ENCODE results near the gene ENGASE. TPM values are rescaled to one million over a fixed set of nuclear protein-coding genes. Genes with fewer than 3 reads are reported as not detected.
A peak's percentile ranks its signal among the peaks of the same experiment; 100 is the strongest.

Gene ENGASE
- total and polyA plus RNA-seq, 3 donors from 2014 or later: 20.3 to 48.5 (median 34.9) TPM

DNA sequence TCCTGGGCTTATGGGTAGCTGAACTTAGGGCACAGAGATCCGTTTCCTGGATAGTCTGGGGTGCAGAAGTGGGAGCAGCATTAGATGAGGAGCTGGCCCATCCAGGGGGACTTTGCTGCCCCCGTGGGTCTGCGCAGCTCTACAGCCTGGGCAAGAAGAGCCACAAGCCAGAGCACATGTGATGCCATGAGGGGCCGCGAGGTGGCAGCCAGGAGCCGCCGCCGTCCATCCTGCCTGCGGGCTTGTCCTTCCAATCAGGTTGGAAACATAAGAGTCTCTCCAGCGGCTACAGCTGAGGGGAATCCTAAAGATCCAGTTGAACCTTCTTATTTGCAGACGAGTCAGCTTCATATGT lies 28.8 kb upstream of the ENGASE start:
- intact Hi-C loops (cut with DNase I; ENCODE audit: low total_unique reads): no loop called here

DNA sequence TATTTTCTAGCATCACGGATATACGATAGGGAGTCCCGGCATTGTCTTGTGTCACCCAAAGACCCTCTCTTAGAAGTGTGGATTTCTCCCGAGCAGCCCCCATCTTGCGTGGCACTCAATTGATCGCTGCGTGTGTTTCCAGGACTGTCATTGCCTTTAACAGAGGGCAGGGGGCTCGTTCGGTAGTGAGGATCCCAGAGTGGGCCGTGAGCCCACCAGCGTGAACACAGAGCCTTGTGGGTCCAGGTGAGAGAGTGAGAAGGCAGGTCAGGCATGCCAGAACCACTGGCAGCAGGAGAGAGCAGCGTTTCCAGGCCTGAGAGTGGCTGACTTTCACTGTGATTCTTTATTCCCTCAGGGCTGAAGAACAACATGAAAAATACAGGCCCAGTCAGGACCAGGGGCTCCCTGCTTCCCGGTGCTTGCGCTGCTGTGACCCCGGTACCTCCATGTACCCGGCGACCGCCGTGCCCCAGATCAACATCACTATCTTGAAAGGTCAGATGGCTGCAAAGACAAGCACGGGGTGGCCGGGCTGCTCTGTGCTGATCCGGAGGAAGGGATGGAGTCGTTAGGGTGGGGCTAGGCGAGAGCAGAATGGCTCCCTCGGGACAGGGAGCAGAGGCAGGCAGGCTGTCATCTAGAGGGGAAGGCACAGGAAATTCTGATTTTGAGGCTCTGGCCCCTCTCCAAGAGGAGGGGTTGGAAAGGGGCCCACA lies 28.3 kb upstream of the ENGASE start:
- WGBS, 2 donors: 59 to 66% methylated on average over 24 to 25 of the region's 25 CpGs
- DNase-seq: no peak
- peak overlapping the region in 1 of 2 donors; percentile 31 for H3K27ac ChIP-seq
- intact Hi-C loops (cut with DNase I; ENCODE audit: low total_unique reads): no loop called here
- H3K4me3 ChIP-seq: no peak overlapping the region
- H3K4me1 ChIP-seq: peaks cover 8% of the 10 kb centered on the region
- no peaks in the 10 kb centered on the region for H3K36me3 ChIP-seq (ENCODE audit: low read depth, missing control alignments)
- TF ChIP-seq POLR2A (IDR thresholded peaks at IDR 0.05) (no peak), CTCF (IDR thresholded peaks at IDR 0.05) (no peak)
- H3K9me3 ChIP-seq: no peaks in the 10 kb centered on the region
- no peaks in the 10 kb centered on the region for H3K27me3 ChIP-seq

More for the DNA sequence above, 28.8 kb upstream of the ENGASE start:
- Histone ChIP-seq H3K36me3 (ENCODE audit: low read depth, missing control alignments) (no peaks in the 10 kb centered on the region), H3K4me1 (peaks cover 8% of the 10 kb centered on the region), H3K27ac (peak overlapping the region in 1 of 2 donors; percentile 31), H3K9me3 (no peaks in the 10 kb centered on the region), H3K4me3 (no peak overlapping the region), H3K27me3 (no peaks in the 10 kb centered on the region)
- peak; percentile 82 for DNase-seq
- TF ChIP-seq POLR2A (IDR thresholded peaks at IDR 0.05): no peak
- peak; percentile 74 to 92 (median 87) for TF ChIP-seq CTCF (IDR thresholded peaks at IDR 0.05)
- WGBS, 2 donors: 25 to 31% methylated on average over 11 of the region's 11 CpGs

- peak; percentile 64 for DNase-seq
Observed at GRCh38 chr17:79046916-79047280, 27.7 kb upstream of the ENGASE start.

DNA sequence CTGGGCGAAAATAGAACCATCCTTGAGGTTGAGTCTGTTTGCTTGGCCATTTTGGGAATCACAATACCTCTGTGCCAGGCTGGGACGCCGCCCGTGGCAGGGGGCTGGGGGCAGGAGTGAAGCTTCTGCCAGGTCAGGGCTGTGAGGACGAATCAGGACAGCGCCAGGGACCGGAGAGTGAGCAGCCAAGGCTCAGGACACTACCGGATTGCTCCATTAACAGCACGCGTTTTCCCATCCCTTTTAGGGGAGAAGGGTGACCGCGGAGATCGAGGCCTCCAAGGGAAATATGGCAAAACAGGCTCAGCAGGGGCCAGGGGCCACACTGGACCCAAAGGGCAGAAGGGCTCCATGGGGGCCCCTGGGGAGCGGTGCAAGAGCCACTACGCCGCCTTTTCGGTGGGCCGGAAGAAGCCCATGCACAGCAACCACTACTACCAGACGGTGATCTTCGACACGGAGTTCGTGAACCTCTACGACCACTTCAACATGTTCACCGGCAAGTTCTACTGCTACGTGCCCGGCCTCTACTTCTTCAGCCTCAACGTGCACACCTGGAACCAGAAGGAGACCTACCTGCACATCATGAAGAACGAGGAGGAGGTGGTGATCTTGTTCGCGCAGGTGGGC lies 27.2 kb upstream of the ENGASE start:
- H3K4me1 ChIP-seq: peaks cover 8% of the 10 kb centered on the region
- intact Hi-C loops (cut with DNase I; ENCODE audit: low total_unique reads): no loop called here
- no peaks in the 10 kb centered on the region for H3K9me3 ChIP-seq
- no peaks in the 10 kb centered on the region for H3K27me3 ChIP-seq
- H3K27ac ChIP-seq: peak overlapping the region in 1 of 2 donors; percentile 31
- no peaks in the 10 kb centered on the region for H3K36me3 ChIP-seq (ENCODE audit: low read depth, missing control alignments)
- 53 to 77% methylated on average over 27 to 30 of the region's 30 CpGs for WGBS, 2 donors
- TF ChIP-seq CTCF (IDR thresholded peaks at IDR 0.05) (no peak), POLR2A (IDR thresholded peaks at IDR 0.05) (no peak)
- H3K4me3 ChIP-seq: no peak overlapping the region
- DNase-seq: no peak

More at GRCh38 chr17:79046916-79047280, 27.7 kb upstream of the ENGASE start:
- H3K36me3 ChIP-seq (ENCODE audit: low read depth, missing control alignments): no peaks in the 10 kb centered on the region
- peak overlapping the region in 1 of 2 donors; percentile 31 for H3K27ac ChIP-seq
- no peaks in the 10 kb centered on the region for H3K9me3 ChIP-seq
- H3K27me3 ChIP-seq: no peaks in the 10 kb centered on the region
- TF ChIP-seq CTCF (IDR thresholded peaks at IDR 0.05) (no peak), POLR2A (IDR thresholded peaks at IDR 0.05) (no peak)
- 52 to 57% methylated on average over 13 to 15 of the region's 15 CpGs for WGBS, 2 donors
- no peak overlapping the region for H3K4me3 ChIP-seq
- peaks cover 8% of the 10 kb centered on the region for H3K4me1 ChIP-seq
- intact Hi-C loops (cut with DNase I; ENCODE audit: low total_unique reads): no loop called here

Measured in testis (tissue), 3 donors.